GM12801 (cell line): ENCODE measurements around the gene AFF1.

Experiments
- CTCF ChIP-seq: IDR thresholded peaks from one replicate; pipeline ENCODE4 v1.5.1; 2011; ENCODE audit warnings: control low read depth; ENCODE audit not compliant: insufficient read length; ENCODE audit errors: extremely low read depth

AFF1 gene

DNA sequence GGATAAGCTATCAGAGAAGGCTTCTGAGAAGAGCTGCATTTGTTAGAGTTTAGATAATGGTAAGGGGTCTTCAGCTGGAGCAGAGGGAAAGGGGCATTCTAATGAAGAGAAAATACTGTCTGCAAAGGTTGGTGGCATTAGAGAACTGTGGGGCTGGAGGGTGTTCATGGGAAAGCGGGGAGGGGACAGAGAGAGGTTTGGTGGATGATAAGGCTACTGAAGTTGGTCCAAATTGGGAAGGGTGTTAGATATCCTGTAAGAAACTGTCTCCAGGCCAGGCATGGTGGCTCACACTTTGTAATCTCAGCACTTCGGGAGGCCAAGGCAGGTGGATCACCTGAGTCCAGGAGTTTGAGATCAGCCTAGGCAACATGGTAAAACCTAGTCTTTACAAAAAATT, 59.9 kb downstream of the AFF1 start:
- TF ChIP-seq CTCF = no peak

DNA sequence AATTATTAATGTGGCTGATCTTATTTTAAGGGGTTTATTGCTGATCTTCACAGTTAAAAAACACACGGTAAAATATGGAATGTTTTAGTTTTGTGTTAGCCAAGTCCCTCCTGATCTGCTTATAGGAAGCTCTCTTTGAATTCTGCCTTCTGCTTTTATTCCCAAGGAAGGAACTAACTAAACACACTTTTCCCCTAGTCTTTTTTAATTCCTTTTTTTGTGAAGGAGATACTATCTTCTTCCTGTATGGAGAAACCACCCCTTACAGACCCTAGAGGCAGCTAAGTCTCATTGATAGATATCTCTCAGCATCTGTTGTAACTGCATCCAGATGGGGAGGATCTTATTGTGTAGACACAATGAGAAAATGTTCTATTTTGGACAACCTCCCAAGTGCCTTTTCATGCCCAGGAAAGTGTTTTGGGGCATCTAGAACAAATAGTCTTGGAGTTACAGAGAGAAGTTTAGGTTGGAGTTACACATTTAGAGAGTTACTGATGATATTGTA, 64.4 kb downstream of the AFF1 start:
- TF ChIP-seq CTCF = no peak

DNA sequence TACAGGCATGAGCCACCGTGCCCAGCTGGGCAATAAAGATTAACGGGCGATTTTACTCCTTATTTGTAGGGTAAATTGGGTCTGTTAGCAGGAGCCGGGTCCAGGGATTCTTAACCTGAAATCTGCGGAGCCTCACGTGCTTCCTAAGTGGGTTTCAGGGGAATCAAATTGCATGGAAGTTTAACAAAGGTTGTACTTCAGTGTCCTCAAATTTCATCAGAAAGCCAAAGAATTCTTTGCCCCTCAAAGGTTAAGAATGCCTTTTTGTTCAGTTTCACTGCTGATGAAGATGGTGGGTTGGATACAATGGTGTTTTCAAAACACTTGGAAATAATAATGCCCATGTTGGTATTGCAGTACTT, 67.9 kb downstream of the AFF1 start:
- no peak for TF ChIP-seq CTCF

DNA sequence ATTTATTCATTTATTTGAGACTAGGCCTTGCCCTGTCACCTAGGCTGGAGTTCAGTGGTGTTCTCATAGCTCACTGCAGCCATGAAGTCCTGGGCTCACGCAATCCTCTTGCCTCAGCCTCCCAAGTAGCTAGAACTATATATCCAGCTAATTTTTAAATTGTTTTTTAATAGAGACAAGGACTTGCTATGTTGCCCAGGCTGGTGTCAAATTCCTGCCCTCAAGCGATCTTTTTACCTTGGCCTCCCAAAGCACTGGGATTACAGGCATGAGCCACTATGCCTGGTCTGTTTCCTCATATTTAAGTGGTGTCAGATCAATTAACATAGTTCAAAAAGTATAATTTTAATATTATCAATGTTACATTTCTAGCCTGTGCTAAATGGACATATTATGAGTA, 68.5 kb downstream of the AFF1 start:
- TF ChIP-seq CTCF = no peak

- TF ChIP-seq CTCF = no peak
Measured at GRCh38 chr4:87005369-87005689, 70.5 kb downstream of the AFF1 start.

GRCh38 chr4:87005690-87006425, 71.0 kb downstream of the AFF1 start:
- TF ChIP-seq CTCF = no peak

- TF ChIP-seq CTCF = no peak
Measured at GRCh38 chr4:87006426-87006675, 71.5 kb downstream of the AFF1 start.
